Upper lobe of right lung (tissue), 1 donor: ENCODE data around the gene AUH. TPM values are rescaled to one million over a fixed set of nuclear protein-coding genes. Genes with fewer than 3 reads are reported as not detected.

ENCODE experiments used
- ATAC-seq: fragments of 200-7000 bp; cut with Tn5 transposase; one replicate; pipeline ENCODE4 v1.9.1; 2020; ENCODE audit warnings: mild to moderate bottlenecking, moderate library complexity
- DNase-seq: peaks from one replicate; pipeline ENCODE4 v3.0.0-alpha.2; 2020
- H3K27ac ChIP-seq: fragments of 200-600 bp; one replicate; pipeline ENCODE4 v1.8.0; 2022
- H3K27me3 ChIP-seq: fragments of 200-600 bp; one replicate; pipeline ENCODE4 v1.8.0; 2022; ENCODE audit warnings: mild to moderate bottlenecking
- H3K36me3 ChIP-seq: fragments of 200-600 bp; one replicate; pipeline ENCODE4 v1.8.0; 2022
- H3K4me1 ChIP-seq: fragments of 200-600 bp; one replicate; pipeline ENCODE4 v1.8.0; 2022
- H3K4me3 ChIP-seq: fragments of 200-600 bp; one replicate; pipeline ENCODE4 v1.8.0; 2022; ENCODE audit warnings: mild to moderate bottlenecking
- H3K9me3 ChIP-seq: fragments of 200-600 bp; one replicate; pipeline ENCODE4 v1.8.0; 2022
- intact Hi-C: fragments of 100-400 bp; cut with DNase I; formaldehyde crosslinking; loops from one replicate; pipeline ENCODE4 v1.11.0; 2022
- total RNA-seq: library from RNA; stranded (reverse); fragmentation: NEBNext Ultra II Directional; extraction: Animal tissue kit (Norgen Biotek cat#: 25700); gene quantifications from one replicate; pipeline ENCODE4 v1.2.1, GENCODE V29; 2021
- TF ChIP-seq, protein P1 (sequence below): fragments of 200-600 bp; IDR thresholded peaks from one replicate; pipeline ENCODE4 v1.8.0; 2022; ENCODE audit warnings: antibody characterized with exemption
- donor health status: DM: no; HTN: yes; CAD: no; lungs with severe emphysema.

AUH gene
- total RNA-seq, 1 donor from 2014 or later = 18.6 TPM

DNA sequence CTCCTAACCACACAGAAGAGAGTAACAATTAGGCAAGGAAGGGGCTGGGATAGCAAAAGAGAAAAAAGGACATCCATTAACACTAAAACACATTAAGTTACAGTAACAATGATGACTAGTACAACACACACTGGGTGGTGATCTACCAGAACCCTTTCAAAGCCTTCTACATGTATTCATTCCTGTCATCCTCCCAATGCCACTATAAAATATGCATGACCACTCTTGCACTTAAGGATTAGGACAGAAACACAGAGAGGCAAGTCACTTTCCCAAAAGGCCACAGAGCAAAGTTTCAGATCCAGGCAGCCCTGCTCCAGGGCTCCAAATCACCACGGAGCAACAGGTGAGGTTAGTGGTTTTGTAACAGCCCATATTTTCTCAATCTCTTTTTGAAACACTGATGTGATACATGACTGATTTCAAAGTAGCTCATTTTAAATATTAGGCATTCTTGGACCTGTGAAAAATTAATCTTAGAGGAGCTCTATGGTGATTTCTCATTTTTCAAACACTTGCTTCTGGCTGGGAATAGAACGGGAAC, 86.7 kb downstream of the AUH start:
- H3K4me1 ChIP-seq = no peaks in the 10 kb centered on the region
- H3K4me3 ChIP-seq = no peak overlapping the region
- no peak for ATAC-seq
- H3K27me3 ChIP-seq = no peaks in the 10 kb centered on the region
- no peaks in the 10 kb centered on the region for H3K36me3 ChIP-seq
- no peaks in the 10 kb centered on the region for H3K9me3 ChIP-seq
- TF ChIP-seq, protein P1, sequence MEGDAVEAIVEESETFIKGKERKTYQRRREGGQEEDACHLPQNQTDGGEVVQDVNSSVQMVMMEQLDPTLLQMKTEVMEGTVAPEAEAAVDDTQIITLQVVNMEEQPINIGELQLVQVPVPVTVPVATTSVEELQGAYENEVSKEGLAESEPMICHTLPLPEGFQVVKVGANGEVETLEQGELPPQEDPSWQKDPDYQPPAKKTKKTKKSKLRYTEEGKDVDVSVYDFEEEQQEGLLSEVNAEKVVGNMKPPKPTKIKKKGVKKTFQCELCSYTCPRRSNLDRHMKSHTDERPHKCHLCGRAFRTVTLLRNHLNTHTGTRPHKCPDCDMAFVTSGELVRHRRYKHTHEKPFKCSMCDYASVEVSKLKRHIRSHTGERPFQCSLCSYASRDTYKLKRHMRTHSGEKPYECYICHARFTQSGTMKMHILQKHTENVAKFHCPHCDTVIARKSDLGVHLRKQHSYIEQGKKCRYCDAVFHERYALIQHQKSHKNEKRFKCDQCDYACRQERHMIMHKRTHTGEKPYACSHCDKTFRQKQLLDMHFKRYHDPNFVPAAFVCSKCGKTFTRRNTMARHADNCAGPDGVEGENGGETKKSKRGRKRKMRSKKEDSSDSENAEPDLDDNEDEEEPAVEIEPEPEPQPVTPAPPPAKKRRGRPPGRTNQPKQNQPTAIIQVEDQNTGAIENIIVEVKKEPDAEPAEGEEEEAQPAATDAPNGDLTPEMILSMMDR = no peak
- no peak for DNase-seq
- H3K27ac ChIP-seq = no peak overlapping the region
- intact Hi-C loops = no loop called here

DNA sequence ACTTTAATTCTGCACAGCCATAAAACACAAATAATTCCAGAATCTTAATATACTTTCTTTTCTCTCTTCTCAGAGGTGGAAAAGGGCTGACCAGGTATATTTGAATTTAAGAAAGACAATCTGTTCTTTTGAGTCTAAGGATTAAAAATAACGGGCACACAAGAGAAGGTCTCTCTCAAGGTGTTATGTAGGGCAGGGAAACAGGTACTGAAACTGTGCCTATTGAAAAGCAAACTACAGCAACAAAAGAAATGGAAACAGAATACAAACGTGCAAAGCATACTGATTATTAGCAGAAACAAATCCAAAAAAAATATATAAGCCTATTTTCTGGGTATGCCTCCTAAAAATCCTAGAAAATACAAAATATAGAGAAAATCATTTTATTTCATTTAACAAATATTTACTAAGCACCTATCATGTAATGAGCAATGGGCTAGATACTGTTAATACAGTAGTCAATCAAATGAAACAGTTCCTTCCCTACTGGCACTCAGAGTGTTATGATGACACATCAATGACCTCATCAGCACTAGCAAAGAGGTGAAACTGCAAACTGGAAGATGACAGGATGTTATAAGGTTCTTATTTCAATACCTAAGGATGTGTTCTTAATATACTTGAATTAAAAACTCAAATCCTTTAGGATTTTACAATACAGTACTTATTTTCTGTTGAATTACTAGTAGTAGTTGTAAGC, 87.7 kb downstream of the AUH start:
- H3K27ac ChIP-seq = no peak overlapping the region
- TF ChIP-seq, protein P1 = no peak
- H3K4me1 ChIP-seq = no peaks in the 10 kb centered on the region
- H3K9me3 ChIP-seq = no peaks in the 10 kb centered on the region
- H3K27me3 ChIP-seq = no peaks in the 10 kb centered on the region
- no peaks in the 10 kb centered on the region for H3K36me3 ChIP-seq
- DNase-seq = no peak
- intact Hi-C loops = no loop called here
- no peak overlapping the region for H3K4me3 ChIP-seq
- ATAC-seq = no peak

DNA sequence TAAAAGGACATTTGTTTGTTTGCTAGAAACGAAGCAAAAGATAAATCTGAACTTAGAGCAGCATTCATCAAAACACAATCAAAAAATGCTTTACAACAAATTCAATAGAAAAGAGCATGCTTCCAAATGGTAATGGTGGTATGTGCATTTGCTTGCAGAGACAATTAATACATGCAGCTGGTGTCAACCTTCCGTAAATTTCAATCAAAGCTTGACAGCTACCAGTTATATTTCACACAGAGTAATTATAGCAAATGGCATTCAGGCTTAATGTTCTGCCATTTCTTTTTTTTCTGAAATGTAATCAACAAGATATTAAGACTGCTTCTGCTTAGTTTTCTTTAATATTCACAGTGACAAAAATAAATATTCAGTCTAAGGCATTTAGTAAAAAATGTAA, 90.6 kb downstream of the AUH start:
- no peaks in the 10 kb centered on the region for H3K36me3 ChIP-seq
- no peak overlapping the region for H3K27ac ChIP-seq
- ATAC-seq = no peak
- no peaks in the 10 kb centered on the region for H3K4me1 ChIP-seq
- no peak for DNase-seq
- intact Hi-C loops = no loop called here
- no peak overlapping the region for H3K4me3 ChIP-seq
- no peaks in the 10 kb centered on the region for H3K27me3 ChIP-seq
- TF ChIP-seq, protein P1 = no peak
- H3K9me3 ChIP-seq = no peaks in the 10 kb centered on the region

DNA sequence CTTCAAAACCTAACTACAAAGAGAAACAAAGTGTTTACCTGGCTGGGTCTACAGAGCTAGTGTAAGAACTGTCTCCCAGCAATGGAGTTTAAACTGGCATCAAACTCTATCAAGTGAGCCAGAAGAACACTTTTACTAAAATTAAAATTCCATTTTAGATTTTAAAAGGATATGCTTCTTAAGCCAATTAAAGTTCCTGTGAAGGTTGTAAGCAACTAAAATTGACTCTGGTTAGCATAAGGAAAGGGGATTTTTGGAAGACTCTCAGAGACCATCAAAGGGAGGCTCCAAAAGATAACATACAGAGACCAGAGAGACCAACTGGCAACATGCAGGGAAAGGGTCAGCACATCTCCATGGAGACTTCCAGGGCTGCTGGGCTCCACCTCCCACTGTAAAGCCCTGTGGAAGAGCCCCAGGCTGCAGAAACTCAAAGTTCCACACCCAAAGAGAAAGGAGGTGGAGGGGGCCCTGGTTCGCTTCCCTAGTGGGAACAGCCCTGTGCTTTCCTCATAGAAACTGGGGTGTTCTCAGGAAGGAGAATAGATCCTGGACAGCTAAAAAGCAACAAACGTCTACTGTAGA, 91.7 kb downstream of the AUH start:
- TF ChIP-seq, protein P1 = no peak
- Histone ChIP-seq H3K9me3 (no peaks in the 10 kb centered on the region), H3K36me3 (no peaks in the 10 kb centered on the region), H3K4me3 (no peak overlapping the region), H3K4me1 (no peaks in the 10 kb centered on the region), H3K27me3 (no peaks in the 10 kb centered on the region), H3K27ac (no peak overlapping the region)
- ATAC-seq = no peak
- intact Hi-C loops = no loop called here
- DNase-seq = no peak

DNA sequence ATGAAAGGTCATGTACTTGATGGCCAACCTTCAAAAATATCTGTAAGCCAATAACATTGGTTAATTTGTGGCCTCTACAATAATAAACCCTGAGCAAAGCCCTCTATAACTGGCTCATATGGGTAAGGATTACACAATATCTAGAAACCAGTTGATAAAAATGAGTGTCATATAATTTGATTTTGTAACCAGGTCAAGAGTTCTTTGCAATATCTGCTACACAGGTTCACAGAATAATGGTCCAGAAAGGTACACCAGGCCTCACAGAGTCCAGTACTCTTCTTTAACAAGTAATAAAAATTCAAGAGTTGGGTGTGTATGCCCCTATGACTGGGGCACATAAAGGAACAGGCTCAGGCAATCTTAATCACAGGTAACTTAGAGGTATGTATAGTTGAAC, 95.3 kb downstream of the AUH start:
- Histone ChIP-seq H3K9me3 (no peaks in the 10 kb centered on the region), H3K4me1 (no peaks in the 10 kb centered on the region), H3K36me3 (no peaks in the 10 kb centered on the region), H3K27ac (no peak overlapping the region), H3K27me3 (no peaks in the 10 kb centered on the region), H3K4me3 (no peak overlapping the region)
- intact Hi-C loops = no loop called here
- DNase-seq = no peak
- ATAC-seq = no peak
- TF ChIP-seq, protein P1 = no peak
